ENCODE results near the gene PCP4L1.

PCP4L1 gene

DNA sequence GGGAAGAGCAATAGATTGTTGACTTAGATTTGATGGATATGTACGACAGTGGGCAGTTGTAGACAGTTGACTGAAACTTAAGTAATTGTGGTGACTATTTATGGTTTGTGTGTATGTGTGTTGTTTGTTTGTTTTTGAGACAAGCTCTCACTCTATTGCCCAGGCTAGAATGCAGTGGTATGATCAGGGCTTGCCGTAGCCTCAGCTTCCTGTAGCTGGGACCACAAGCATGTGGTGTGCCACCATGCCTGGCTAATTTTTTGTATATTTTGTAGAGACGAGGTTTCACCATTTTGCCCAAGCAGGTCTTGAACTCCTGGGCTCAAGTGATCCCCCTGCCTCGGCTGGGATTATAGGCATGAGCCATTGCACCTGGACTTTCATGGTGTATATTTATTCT, 65.5 kb downstream of the PCP4L1 start:
- DNase-seq, result no peak

DNA sequence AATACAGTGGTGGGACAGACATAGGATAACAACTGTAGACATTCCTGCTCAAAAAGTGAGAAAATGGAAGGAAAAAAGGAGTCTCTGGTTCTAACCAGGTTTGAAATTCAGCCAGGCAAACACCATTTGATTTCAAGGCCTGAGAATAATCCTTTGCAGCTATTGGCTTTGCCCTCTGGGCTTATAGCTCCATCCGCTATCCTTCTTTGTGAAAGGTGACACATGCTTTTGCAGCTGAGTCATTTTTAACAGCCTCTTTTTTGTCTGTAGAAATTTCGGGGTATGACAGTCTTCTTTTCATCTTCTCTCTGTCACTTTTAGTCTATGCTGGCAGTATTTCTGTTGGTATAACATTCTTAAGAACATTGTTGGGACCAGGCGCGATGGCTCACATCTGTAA, 71.8 kb downstream of the PCP4L1 start:
- no peak for DNase-seq

DNA sequence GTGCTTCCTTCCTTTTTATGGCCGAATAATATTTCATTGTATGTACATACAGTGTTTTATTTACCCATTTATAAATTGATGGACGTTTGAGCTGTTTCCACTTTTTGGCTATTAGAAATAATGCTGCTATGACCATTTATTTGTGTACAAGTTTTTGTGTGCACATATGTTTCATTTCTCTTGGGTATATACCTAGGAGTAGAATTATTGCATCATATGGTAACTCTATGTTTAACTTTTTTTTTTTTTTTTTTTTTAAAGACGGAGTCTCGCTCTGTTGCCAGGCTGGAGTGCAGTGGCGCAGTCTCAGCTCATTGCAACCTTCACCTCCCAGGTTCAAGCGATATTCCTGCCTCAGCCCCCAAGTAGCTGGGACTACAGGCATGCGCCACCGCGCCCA, 74.6 kb downstream of the PCP4L1 start:
- DNase-seq, result no peak

All from NCI-H1930 (cell line).